Peyer's patch (tissue), 4 donors: ENCODE results near the gene CNTRL. TPM values are rescaled to one million over a fixed set of nuclear protein-coding genes. Genes with fewer than 3 reads are reported as not detected.

Experiments used
- DNase-seq, 3 donors: peaks; one replicate each; pipeline ENCODE4 v3.0.0-alpha.2; 2017 to 2019
- H3K27ac ChIP-seq, 4 donors: fragments of 200-600 bp; sonication (generic); one replicate each; pipeline ENCODE4 v1.5.1; 2016 to 2019
- H3K27me3 ChIP-seq, 2 donors: fragments of 200-600 bp; sonication (generic); one replicate each; pipeline ENCODE4 v1.5.1; 2019
- H3K36me3 ChIP-seq, 3 donors: fragments of 200-600 bp; sonication (generic); one replicate each; pipeline ENCODE4 v1.5.1; 2016 to 2019
- H3K4me1 ChIP-seq, 4 donors: fragments of 200-600 bp; sonication (generic); one replicate each; pipeline ENCODE4 v1.5.1; 2016 to 2019
- H3K4me3 ChIP-seq, 4 donors: fragments of 200-600 bp; sonication (generic); 1 replicate in 3 of 4; 2 replicates in 1 of 4; pipeline ENCODE4 v1.5.1; 2016 to 2019; ENCODE audit warnings: mild to moderate bottlenecking in 1 of 4
- H3K9me3 ChIP-seq, 4 donors: fragments of 200-600 bp; sonication (generic); one replicate each; pipeline ENCODE4 v1.5.1; 2016 to 2019; ENCODE audit warnings: mild to moderate bottlenecking in 1 of 4
- CTCF ChIP-seq, 6 experiments: fragments of 450-650 bp in 4 of 6; fragments of 200-600 bp in 2 of 6; sonication (generic) in 1 of 6; IDR thresholded peaks; one replicate each; pipeline ENCODE4 v1.5.1; 2017 to 2019; ENCODE audit warnings: antibody characterized with exemption in 6 of 6, mild to moderate bottlenecking in 3 of 6, moderate library complexity in 1 of 6
- POLR2A ChIP-seq, 2 donors: fragments of 450-650 bp; IDR thresholded peaks; one replicate each; pipeline ENCODE4 v1.5.1; 2017; ENCODE audit warnings: antibody characterized with exemption in 2 of 2, mild to moderate bottlenecking in 2 of 2, moderate library complexity in 2 of 2
- total RNA-seq, 4 donors: library from RNA; depleted of rRNA; stranded (reverse); fragments of >200 nt; gene quantifications; one replicate each; pipeline ENCODE4 v1.1.0, GENCODE V29; 2016

The CNTRL gene
- total RNA-seq, 4 donors from 2014 or later, result 5.1 to 113 (median 13.7) TPM

- Histone ChIP-seq H3K36me3 (no peaks in the 10 kb centered on the region), H3K27ac (no peak overlapping the region), H3K9me3 (no peaks in the 10 kb centered on the region), H3K4me1 (peaks cover 0 to 1% (median 0%) of the 10 kb centered on the region in 4 donors), H3K27me3 (no peaks in the 10 kb centered on the region), H3K4me3 (no peak overlapping the region)
- DNase-seq, result no peak
- TF ChIP-seq POLR2A (IDR thresholded peaks at IDR 0.05) (no peak), CTCF (IDR thresholded peaks at IDR 0.05) (no peak)
Measured at GRCh38 chr9:121115466-121115865, 40.7 kb downstream of the CNTRL start.

- no peak overlapping the region for H3K4me3 ChIP-seq
- H3K9me3 ChIP-seq, result no peaks in the 10 kb centered on the region
- H3K4me1 ChIP-seq, result peaks cover 0 to 9% (median 4%) of the 10 kb centered on the region in 4 donors
- no peak for TF ChIP-seq CTCF (IDR thresholded peaks at IDR 0.05)
- no peak for TF ChIP-seq POLR2A (IDR thresholded peaks at IDR 0.05)
- no peak for DNase-seq
- no peaks in the 10 kb centered on the region for H3K36me3 ChIP-seq
- H3K27me3 ChIP-seq, result no peaks in the 10 kb centered on the region
- H3K27ac ChIP-seq, result no peak overlapping the region
Measured at GRCh38 chr9:121118266-121118665, 43.5 kb downstream of the CNTRL start.

- Histone ChIP-seq H3K4me3 (no peak overlapping the region), H3K27me3 (no peaks in the 10 kb centered on the region), H3K36me3 (peaks cover 0 to 2% (median 0%) of the 10 kb centered on the region in 3 donors), H3K4me1 (peaks cover 0 to 9% (median 4%) of the 10 kb centered on the region in 4 donors), H3K9me3 (no peaks in the 10 kb centered on the region), H3K27ac (peak overlapping the region in 1 of 4 donors; percentile 72)
- TF ChIP-seq POLR2A (IDR thresholded peaks at IDR 0.05) (no peak), CTCF (IDR thresholded peaks at IDR 0.05) (no peak)
- DNase-seq, result no peak
Measured at GRCh38 chr9:121120386-121120785, 45.6 kb downstream of the CNTRL start.

GRCh38 chr9:121121582-121122087, 46.9 kb downstream of the CNTRL start:
- peak; percentile 96 to 99 (median 98) for DNase-seq
- peak overlapping the region; percentile 29 to 48 (median 44) for H3K4me3 ChIP-seq
- peaks cover 0 to 9% (median 4%) of the 10 kb centered on the region in 4 donors for H3K4me1 ChIP-seq
- H3K9me3 ChIP-seq, result no peaks in the 10 kb centered on the region
- H3K27ac ChIP-seq, result peak overlapping the region; percentile 41 to 72 (median 48)
- H3K27me3 ChIP-seq, result no peaks in the 10 kb centered on the region
- TF ChIP-seq CTCF (IDR thresholded peaks at IDR 0.05) (peak in 4 of 6 experiments; percentile 32 to 56 (median 51)), POLR2A (IDR thresholded peaks at IDR 0.05) (peak in 1 of 2 donors; percentile 57)
- peaks cover 0 to 7% (median 0%) of the 10 kb centered on the region in 3 donors for H3K36me3 ChIP-seq

- no peak for TF ChIP-seq POLR2A (IDR thresholded peaks at IDR 0.05)
- TF ChIP-seq CTCF (IDR thresholded peaks at IDR 0.05), result no peak
- Histone ChIP-seq H3K4me3 (peak overlapping the region; percentile 29 to 48 (median 44)), H3K36me3 (peaks cover 0 to 11% (median 0%) of the 10 kb centered on the region in 3 donors), H3K27ac (peak overlapping the region; percentile 35 to 72 (median 44)), H3K27me3 (no peaks in the 10 kb centered on the region), H3K9me3 (no peaks in the 10 kb centered on the region), H3K4me1 (peaks cover 0 to 9% (median 4%) of the 10 kb centered on the region in 4 donors)
- no peak for DNase-seq
Measured at GRCh38 chr9:121122246-121123032, 47.7 kb downstream of the CNTRL start.
